GM19043 (cell line): ENCODE results near the gene HEATR3.
A peak's percentile ranks its signal among the peaks of the same experiment; 100 is the strongest.

Source experiments
- ATAC-seq: cut with Tn5 transposase; IDR thresholded peaks from one replicate; pipeline ENCODE4 v1.9.1; 2021; ENCODE audit warnings: low read depth; ENCODE audit not compliant: unreplicated experiment

HEATR3 gene, protein sequence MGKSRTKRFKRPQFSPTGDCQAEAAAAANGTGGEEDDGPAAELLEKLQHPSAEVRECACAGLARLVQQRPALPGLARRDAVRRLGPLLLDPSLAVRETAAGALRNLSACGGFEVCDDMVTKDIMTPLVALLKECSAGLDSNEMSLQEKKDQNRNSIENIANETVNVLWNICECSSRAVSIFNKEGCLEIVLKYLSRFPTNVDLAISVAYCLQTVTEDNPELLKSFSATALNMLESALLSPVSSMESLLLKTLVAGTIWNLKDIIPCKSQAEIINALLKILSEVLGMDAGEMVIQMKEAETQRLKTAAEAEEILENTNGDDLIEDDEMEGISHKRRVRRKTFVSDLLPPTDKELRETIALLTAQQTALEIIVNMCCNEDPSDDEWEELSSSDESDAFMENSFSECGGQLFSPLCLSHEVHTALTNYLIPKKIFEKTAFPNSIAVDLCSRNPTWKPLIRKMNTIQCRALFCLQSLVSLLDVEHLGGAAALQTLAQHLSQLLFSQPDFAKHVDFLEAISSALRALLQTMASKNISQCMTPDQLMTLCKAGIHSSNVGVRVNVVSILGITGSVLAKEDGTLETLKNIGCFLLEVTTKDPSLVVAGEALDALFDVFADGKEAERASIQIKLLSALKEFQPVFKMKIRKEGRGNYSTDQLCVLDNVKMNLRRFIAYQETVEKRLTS

DNA sequence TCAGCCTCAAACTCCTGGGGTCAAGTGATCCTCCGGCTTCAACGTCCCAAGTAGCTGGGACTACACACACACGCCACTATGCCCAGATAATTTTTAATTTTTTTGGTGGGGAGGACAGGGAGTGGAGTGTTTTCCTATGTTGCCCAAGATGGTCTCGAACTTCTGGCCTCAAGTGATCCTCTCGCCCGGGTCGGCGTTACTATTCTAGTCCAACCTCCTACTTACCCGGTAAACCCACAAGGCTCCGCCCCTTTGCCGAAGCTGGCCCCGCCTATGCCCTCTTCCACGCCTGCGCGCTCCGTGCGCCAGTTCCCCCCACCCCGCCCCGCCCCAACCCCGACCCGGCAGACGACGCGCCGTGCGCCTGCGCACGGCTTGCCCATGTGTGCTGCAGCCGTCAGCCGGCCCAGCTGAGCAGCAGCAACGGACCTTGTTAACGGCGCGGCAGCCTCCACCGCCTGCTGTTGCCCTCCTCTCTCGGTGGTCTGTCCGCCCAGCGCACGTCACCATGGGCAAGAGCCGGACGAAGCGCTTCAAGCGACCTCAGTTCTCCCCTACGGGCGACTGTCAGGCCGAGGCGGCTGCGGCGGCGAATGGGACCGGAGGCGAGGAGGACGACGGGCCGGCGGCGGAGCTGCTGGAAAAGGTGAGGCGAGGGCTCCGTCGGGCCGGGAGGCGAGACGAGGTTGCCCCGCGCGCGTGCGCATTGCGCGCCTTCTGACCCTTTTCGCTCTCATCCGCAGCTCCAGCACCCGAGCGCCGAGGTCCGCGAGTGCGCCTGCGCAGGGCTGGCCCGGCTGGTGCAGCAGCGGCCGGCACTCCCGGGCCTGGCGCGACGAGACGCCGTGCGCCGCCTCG lies at the start of gene HEATR3:
Gene HEATR3, plus strand, starts transcription at position 347 of the 858 bp plus-strand sequence. Its CDS starts 162 bp downstream, at position 509.
- peak; percentile 73 for ATAC-seq

DNA sequence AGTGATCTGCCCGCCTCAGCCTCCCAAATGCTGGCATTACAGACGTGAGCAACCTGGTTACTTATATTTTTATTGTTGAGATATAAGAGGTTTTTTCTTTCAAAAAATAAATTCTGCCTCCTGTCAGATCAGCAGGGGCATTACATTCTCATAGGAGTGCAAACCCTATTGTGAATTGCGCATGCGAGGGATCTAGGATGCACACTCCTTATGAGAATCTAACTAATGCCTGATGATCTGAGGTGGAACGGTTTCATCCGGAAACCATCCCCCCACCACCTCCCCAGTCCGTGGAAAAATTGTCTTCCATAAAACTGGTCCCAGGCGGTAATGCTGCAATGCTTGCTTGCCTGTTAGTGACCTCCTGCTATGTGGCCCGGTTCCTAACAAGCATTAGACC lies 48.2 kb upstream of the HEATR3 start:
- no peak for ATAC-seq

DNA sequence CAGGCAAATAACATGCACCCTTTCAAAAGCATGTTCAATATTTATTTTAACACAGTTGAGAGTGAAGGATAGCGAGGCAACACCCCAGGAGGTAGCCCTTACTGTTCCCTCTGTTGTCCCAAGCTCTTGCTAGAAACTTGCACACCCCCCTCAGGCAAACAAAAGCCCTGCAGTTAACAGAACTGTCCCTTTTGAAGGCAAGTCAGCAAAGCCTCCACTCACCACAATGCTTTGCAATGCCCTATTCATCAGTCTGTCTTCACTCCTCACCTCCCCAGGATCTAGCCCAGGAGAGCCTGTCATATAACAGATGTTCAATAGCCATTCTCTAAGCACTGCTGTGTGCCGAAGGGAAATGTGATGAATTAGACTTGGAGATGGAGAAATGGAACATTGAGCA lies 44.2 kb upstream of the HEATR3 start:
- no peak for ATAC-seq

DNA sequence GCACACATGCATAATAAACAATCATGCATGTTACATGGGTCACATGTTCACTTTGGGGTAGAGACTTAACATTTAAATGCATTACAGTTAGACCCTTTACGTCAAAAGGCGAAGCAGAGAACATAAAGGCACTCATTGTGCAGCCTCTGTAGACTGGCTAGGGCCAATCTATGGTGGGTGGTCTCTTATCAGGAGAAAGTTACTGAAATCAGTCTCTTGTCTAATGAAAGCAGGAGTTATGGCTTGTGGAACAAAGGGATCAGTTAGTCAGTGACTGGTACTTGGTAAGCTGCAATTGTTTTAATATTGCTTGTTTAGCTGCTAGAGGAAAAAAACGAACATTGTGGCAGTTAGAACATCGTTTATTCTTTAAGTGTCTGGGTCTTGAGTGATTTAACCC lies 42.1 kb upstream of the HEATR3 start:
- no peak for ATAC-seq

DNA sequence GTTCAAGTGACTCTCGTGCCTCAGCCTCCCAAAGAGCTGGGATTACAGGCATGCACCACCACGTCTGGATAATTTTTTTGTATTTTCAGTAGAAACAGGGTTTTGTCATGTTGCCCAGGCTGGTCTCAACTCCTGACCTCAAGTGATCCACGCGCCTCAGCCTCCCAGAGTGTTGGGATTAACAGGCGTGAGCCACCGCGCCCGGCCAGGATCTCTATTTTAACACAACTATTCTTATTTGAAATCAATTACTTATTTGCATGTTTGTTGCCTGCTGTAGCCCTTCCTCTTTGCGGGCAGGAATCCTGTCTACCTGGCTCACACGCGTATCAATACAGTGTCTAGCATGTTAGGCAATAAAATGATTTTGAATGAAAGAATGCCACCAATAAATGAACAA lies 41.6 kb upstream of the HEATR3 start:
- no peak for ATAC-seq

DNA sequence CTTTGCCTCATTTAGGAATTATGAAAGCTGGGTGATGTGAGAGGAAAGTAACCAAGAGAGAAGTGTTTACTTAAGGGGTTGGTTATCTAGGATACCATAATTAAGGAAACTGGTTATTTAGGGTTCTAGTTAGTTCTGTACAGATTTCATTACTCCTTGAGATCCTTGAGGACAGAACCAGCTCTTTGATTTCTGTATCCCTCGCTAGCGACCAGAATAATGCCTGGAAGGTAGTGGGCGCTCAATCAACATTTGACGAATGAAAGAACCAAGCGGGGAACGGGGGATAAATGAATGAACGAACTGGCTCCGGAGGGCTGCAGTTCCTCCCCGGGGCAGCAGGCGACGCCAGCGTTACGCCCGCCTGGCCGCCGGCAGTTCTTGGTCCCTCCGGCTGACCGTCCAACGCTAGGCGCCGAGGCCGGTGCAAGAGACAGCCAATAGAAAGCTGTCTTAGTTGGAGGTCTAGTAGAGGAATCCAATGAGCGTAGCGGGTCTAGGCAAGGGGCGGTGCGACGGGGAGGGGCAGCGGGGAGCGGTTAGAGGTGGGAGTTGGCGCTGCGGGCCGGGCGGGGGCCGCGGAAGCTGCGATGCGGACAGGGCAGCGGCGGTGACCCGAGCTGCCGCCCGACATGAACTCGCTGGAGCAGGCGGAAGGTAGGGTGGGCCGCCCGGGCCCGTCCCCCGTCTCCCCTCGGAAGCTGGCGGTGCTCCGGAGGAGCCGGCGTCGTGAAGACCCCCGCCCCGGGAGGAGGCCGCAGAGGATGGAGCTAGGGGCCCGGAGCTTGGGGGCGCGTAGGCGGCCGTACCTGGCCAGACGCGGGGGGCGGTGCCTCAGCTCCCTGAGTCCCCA lies 40.9 kb upstream of the HEATR3 start, which contains the start of gene CNEP1R1:
Gene CNEP1R1, plus strand, starts transcription at position 542 of the 853 bp plus-strand sequence. Its CDS starts 91 bp downstream, at position 633.
- peak; percentile 99 for ATAC-seq

DNA sequence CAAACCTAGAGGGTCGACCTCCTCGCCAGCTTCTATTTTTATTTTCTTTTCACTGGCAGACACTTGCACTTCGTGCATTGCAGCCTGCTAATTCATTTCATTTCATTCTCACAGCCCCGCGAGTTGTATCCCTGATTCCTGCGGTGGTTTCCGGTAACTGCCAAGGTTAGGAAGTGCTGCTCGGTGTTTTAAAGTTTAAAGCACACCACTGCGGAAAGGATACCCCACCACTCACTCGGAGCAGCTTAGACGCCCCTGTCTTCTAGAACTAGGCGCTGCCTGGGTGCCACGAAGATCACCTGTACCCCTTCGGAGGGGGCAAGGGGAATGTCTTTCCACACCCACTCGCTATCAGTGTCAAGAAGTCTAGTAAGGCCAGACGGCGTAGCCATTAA lies 40.2 kb upstream of the HEATR3 start:
- no peak for ATAC-seq

DNA sequence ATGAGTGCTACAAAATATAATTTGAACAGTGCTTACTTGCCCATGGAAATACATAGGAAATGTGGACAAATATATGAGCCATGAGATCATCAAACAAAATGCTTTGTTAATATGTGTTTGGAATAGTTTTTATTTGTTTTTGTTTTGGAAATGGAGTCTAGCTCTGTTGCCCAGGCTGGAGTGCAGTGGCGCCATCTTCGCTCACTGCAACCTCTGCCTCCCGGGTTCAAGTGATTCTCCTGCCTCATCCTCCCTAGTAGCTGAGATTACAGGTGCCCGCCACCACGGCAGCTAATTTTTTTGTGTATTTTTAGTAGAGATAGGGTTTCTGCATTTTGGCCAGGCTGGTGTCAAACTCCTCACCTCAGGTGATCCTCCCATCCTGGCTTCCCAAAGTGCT lies 37.9 kb upstream of the HEATR3 start:
- no peak for ATAC-seq

DNA sequence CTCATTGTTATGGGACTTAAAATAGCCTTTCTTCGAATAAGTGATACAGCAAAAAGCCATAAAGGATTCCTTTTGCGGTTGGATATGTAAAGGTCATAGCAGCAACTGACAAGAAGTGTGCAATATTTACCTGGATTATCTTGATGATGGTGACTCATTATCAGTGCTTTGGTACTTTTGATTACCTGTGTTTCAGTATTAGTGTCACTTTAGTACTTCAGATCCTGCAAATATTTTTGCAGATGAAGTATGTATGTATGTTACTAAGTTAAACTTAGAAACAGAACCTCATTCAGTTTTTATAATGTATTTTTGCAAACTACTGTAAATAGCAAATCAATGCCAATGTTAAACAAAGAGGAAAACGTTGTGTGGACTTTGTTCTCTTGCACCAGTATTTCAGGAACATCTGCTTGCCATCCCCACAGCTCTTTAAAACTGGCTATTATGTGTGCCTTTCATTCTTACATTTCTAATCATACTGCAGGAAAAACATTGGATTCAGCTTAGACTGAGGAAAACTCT lies 30.2 kb upstream of the HEATR3 start:
- no peak for ATAC-seq

DNA sequence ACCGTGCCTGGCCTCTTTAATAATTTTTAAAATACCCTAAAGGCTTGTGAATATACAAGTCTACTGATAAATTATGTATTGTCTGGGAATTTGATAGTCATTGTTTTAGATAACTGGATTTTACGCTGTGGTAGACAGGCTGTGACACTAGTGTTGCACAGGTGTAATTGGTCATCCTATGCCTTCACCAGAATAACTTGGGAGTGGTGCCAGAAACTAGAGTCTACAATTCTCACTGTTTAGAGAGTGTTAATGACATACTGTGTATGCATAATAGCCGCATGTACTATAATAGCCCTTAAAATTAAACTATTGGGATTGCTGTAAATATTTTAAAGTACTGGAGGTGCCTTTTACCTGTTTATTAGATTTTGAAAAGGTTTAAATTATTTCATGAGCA lies 29.3 kb upstream of the HEATR3 start:
- no peak for ATAC-seq

DNA sequence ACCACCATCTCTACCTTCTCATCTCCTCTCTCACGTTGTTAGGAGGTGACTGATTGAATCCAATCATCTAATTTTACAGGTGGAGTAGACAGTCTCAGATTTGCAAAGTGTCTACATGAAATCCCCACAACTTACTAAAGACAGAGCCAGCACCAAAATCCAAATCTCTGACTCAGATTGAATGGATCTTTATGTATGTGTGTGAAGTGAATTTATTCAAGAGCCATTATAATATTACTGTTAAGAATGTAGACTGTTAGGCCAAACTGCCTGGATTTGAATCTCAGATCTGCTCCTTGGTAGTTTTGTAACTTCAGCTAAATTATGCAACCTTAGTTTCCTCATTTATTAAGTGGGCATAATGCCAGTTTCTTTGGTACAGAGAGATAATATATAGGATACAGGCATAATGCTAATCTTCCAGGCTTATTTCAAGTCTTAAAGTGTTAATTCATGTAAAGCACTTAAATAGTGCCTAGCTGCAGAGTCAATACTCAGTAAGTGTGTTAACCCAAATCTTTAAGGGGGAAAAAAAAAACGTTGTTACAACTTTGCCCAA lies 28.0 kb upstream of the HEATR3 start:
- no peak for ATAC-seq

DNA sequence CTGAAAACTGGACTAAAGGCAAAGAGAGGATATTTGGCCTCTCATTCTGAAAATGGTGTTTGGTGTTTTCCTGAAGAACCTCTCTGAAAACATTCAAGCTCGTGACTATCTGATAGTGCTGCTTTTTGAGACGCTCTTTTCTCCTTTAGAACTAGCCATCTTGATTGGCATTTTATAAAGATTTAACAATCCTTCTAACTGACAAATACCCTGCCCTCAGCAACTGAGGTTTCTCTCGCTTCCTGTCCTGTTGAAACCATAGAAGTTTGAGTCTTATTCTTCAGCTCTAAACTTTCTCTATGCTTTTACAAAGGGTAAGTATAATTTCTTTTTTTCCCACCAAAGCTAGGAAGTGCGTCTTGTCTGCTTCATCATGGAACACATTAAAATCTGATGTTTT lies 27.5 kb upstream of the HEATR3 start:
- ATAC-seq, result no peak

DNA sequence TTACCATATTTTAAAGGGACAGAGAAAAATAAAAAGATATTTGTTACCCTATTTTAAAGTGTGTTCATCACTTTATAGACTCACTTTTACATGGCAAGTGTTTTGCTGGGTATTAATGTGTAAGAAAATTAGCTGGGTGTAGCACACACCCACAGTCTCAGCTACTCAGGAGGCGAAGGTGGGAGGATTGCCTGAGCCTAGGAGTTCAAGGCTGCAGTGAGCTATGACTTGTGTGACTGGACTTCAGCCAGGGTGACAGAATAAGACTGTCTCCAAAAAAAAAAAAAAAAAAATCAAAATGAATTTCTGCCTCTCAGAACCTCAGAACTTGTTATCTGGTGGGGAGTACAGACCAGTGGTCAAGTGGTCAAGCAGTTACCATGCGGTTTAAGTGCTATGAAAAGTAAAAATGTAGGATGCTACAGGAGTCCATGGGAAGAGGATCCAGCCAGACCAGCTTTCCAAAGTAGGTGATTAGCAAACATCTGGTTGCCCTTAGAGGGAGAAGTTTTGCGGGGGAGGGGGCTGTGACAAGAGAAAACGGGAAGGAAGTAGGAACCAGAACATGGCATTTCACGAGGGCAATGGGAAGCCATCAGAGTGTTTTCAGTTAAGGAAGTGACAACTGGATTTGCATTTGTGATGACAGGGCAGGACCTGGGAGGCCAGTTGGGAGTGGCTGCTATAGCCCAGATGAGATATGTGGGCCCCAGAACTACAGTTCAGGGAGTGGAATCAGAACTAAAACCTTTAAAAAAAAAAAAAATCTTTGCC lies 26.8 kb upstream of the HEATR3 start:
- no peak for ATAC-seq

DNA sequence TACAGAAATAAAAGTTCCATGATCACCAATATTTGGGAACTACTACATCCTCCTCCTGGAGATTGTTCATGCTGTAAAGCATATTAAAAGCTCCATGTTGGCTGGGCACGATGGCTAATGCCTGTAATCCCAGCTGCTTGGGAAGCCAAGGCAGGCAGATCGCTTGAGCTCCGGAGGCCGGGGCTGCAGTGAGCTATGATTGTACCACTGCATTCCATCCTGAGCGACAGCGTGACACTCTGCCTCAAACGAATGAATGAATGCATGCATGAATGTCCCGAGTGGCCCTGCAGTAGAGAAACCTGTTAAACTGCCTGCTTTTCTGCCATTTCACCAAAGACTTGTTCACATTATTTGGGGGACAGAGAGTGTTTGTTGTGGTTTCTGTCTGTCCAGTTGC lies 25.8 kb upstream of the HEATR3 start:
- no peak for ATAC-seq

DNA sequence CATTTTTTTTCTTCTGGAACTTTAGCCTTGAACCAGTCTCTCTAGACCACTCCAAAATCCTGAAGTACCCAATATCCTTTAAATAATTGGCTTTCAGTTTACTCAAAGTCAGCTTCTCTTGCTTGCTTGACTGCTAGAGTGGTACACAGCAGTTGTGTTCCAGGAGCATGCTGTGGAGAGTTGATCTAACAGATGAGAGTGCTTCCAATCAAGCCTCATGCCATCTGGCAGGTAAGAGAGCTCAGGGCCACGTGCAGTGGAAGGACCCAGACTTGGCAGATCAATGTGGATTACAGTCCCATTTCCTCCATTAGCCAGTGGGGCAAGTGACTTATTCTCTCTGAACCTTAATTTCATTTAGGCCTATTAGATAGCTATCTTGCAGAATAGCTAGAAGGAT lies 25.1 kb upstream of the HEATR3 start:
- ATAC-seq, result no peak

DNA sequence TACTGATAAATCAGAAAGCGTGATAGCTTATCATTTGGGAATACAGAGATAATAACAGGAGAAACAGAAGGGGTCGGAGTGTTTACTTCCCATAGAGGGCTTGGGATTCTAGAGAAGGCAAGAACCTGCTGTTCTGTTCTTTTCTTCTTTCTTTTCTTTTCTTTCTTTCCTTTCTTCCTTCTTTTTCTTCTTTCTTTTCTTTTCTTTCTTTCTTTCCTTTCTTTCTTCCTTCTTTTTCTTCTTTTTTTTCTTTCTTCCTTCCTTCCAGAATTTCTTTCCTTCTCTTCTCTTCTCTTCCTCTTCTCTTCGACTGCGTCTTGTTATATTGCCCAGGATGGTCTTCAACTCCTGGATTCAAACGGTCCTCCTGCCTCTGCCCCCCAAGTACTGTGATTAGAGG lies 22.4 kb upstream of the HEATR3 start:
- ATAC-seq, result no peak

DNA sequence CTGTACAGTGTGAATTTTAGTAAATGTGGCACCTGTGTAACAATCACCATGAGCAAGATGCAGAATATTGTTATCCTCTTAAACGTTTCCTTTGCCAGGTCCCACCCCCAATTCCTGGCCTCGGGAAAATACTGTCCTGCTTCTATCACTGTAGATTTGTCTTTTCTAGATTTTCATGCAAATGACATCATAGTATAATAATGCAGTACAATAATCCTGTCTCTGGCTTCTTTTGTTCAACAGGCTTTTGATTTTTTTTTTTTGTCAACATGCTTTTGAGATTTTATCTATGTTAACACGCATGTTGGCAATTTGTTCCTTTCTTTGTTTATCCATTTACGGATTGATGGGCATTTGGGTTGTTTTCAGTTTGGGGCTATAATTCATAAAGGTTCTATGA lies 20.4 kb upstream of the HEATR3 start:
- ATAC-seq, result no peak

DNA sequence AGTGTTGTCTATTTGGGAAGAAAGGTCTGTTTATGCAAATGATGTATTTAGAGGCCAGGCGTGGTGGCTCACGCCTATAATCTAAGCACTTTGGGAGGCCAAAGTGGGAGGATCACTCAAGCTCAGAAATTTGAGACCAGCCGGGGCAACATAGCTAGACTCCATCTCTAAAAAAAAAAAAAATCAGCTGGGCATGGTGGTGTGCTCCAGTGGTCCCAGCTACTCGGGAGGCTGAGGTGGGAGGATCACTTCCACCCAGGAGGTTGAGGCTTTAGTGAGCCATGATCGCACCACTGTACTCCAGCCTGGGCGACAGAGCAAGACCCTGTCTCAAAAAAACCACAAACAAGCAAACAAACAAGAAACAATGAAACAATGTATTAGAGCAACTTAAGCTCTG lies 18.9 kb upstream of the HEATR3 start:
- ATAC-seq, result no peak

DNA sequence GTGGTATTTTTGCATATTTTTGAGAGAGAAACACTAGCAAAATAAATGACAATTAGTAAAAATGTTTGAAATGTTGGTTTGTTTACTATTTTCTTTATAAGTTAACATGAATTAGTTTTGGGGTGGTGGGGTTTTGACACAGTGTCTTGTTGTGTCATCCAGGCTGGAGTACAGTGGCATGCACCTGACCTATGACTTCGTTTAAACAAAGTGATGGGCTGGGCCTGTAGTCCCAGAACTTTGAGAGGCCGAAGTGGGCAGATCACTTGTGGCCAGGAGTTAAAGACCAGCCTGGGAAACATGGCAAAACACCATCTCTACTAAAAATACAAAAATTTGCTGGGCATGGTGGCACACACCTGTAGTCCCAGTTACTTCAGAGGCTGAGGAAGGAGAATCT lies 17.9 kb upstream of the HEATR3 start:
- ATAC-seq, result no peak
